Measurements from ENCODE around the gene IFT20.

IFT20 gene

DNA sequence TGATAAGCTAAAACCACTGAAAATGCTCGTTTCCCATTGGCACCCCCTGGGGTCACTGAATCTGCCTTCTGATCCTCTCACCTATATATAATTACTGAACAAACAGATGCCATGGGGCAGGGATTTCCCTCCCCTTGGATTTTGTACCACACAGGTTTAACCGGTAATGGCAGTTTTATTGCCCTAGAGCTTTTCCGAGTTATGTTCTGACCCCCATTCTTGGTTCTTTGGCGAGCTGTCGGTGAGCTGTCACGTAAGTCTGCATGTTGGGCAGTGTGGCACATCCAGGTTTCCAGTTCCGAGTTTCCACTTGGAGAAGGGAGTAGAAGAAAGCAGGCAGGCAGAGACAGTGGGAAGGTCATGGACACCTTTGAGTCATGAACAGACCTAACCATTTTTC, 9.2 kb downstream of the IFT20 start:
- Histone ChIP-seq H3K36me3 (ENCODE audit: control insufficient read depth in 2 of 2, insufficient read depth in 2 of 2, low read length in 2 of 2) (peaks cover 18 to 32% of the 10 kb centered on the region in 2 donors), H3K9ac (ENCODE audit: low read depth in 1 of 2, low read length in 2 of 2) (no peak overlapping the region), H3K27ac (ENCODE audit: low read depth in 2 of 2, low read length in 2 of 2) (no peak overlapping the region), H3K27me3 (ENCODE audit: control insufficient read depth in 2 of 2, insufficient read depth in 2 of 2, low read length in 2 of 2) (no peaks in the 10 kb centered on the region), H3K9me3 (ENCODE audit: control insufficient read depth in 2 of 2, low read length in 2 of 2) (no peaks in the 10 kb centered on the region), H3K4me3 (ENCODE audit: low read length in 2 of 2) (no peak overlapping the region), H3K4me1 (ENCODE audit: control insufficient read depth in 2 of 2, insufficient read depth in 2 of 2, low read length in 2 of 2) (peaks cover 2 to 9% of the 10 kb centered on the region in 2 donors)

DNA sequence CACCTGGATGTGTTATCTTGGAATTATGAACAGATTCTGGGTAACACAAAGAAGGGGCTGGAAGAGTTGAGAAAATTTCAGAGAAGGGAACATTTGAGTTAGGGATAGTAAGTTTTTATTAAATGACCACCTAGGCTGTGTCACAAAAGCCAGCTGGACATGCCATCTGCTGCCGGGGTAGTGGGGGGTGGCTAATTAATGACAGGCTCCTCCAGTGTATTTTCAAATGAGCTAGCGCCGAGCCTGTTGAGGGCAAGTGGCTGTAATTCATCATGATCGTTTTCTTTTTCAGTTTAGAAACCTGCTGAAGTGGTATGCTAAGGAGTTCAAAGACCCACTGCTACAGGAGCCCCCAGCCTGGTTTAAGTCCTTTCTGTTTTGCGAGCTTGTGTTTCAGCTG, 10.1 kb downstream of the IFT20 start:
- Histone ChIP-seq H3K27me3 (ENCODE audit: control insufficient read depth in 2 of 2, insufficient read depth in 2 of 2, low read length in 2 of 2) (no peaks in the 10 kb centered on the region), H3K9me3 (ENCODE audit: control insufficient read depth in 2 of 2, low read length in 2 of 2) (no peaks in the 10 kb centered on the region), H3K4me3 (ENCODE audit: low read length in 2 of 2) (no peak overlapping the region), H3K4me1 (ENCODE audit: control insufficient read depth in 2 of 2, insufficient read depth in 2 of 2, low read length in 2 of 2) (peaks cover 6 to 9% of the 10 kb centered on the region in 2 donors), H3K9ac (ENCODE audit: low read depth in 1 of 2, low read length in 2 of 2) (no peak overlapping the region), H3K36me3 (ENCODE audit: control insufficient read depth in 2 of 2, insufficient read depth in 2 of 2, low read length in 2 of 2) (peaks cover 11 to 24% of the 10 kb centered on the region in 2 donors), H3K27ac (ENCODE audit: low read depth in 2 of 2, low read length in 2 of 2) (no peak overlapping the region)

DNA sequence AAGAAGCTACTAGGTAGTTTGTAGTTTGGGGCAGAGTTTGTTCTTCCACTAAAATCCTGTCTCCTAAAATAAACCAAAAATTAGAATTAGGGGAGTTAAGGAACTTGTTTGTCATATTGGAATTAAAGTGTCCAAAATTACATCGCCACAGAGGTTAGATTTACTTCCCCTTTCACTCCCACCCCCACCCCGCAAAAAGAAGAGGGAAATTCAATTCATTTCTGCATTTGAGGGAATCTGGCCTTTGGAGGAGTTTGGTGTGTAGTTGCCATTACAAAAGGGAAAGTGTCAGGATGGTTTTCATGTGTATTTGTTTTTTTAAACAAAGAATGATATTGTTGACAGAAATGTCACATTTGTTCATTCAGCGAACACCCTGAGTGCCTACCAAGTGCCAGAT, 10.5 kb downstream of the IFT20 start:
- H3K27me3 ChIP-seq (ENCODE audit: control insufficient read depth in 2 of 2, insufficient read depth in 2 of 2, low read length in 2 of 2): no peaks in the 10 kb centered on the region
- no peaks in the 10 kb centered on the region for H3K9me3 ChIP-seq (ENCODE audit: control insufficient read depth in 2 of 2, low read length in 2 of 2)
- H3K9ac ChIP-seq (ENCODE audit: low read depth in 1 of 2, low read length in 2 of 2): no peak overlapping the region
- no peak overlapping the region for H3K27ac ChIP-seq (ENCODE audit: low read depth in 2 of 2, low read length in 2 of 2)
- peaks cover 9 to 10% of the 10 kb centered on the region in 2 donors for H3K4me1 ChIP-seq (ENCODE audit: control insufficient read depth in 2 of 2, insufficient read depth in 2 of 2, low read length in 2 of 2)
- H3K36me3 ChIP-seq (ENCODE audit: control insufficient read depth in 2 of 2, insufficient read depth in 2 of 2, low read length in 2 of 2): peaks cover 11 to 23% of the 10 kb centered on the region in 2 donors
- H3K4me3 ChIP-seq (ENCODE audit: low read length in 2 of 2): no peak overlapping the region

DNA sequence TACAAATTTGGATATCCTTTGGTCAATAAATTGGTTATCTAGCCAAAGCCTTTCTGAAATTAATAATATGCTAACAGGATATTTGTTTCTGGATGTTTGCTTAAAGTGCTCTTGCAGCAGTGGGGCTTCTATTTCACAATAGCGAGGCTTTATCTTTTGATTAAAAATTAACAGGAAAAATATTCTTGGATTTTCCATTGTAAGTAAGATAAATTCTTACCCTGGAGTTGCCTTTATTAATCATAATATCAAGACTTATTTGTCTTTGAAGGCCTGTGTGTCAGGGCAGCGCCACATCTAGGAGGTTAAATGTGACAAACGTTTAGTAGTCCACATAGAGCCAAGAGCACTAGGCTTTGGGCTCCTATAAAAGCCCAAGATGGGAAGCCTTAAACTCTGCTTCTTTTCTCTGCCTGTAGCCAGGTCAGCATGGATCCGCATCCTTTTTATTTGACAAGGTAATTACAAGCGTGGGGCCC, 11.0 kb downstream of the IFT20 start:
- peaks cover 9 to 15% of the 10 kb centered on the region in 2 donors for H3K4me1 ChIP-seq (ENCODE audit: control insufficient read depth in 2 of 2, insufficient read depth in 2 of 2, low read length in 2 of 2)
- H3K27me3 ChIP-seq (ENCODE audit: control insufficient read depth in 2 of 2, insufficient read depth in 2 of 2, low read length in 2 of 2): no peaks in the 10 kb centered on the region
- no peak overlapping the region for H3K27ac ChIP-seq (ENCODE audit: low read depth in 2 of 2, low read length in 2 of 2)
- no peak overlapping the region for H3K4me3 ChIP-seq (ENCODE audit: low read length in 2 of 2)
- peaks cover 10 to 20% of the 10 kb centered on the region in 2 donors for H3K36me3 ChIP-seq (ENCODE audit: control insufficient read depth in 2 of 2, insufficient read depth in 2 of 2, low read length in 2 of 2)
- no peaks in the 10 kb centered on the region for H3K9me3 ChIP-seq (ENCODE audit: control insufficient read depth in 2 of 2, low read length in 2 of 2)
- H3K9ac ChIP-seq (ENCODE audit: low read depth in 1 of 2, low read length in 2 of 2): no peak overlapping the region

DNA sequence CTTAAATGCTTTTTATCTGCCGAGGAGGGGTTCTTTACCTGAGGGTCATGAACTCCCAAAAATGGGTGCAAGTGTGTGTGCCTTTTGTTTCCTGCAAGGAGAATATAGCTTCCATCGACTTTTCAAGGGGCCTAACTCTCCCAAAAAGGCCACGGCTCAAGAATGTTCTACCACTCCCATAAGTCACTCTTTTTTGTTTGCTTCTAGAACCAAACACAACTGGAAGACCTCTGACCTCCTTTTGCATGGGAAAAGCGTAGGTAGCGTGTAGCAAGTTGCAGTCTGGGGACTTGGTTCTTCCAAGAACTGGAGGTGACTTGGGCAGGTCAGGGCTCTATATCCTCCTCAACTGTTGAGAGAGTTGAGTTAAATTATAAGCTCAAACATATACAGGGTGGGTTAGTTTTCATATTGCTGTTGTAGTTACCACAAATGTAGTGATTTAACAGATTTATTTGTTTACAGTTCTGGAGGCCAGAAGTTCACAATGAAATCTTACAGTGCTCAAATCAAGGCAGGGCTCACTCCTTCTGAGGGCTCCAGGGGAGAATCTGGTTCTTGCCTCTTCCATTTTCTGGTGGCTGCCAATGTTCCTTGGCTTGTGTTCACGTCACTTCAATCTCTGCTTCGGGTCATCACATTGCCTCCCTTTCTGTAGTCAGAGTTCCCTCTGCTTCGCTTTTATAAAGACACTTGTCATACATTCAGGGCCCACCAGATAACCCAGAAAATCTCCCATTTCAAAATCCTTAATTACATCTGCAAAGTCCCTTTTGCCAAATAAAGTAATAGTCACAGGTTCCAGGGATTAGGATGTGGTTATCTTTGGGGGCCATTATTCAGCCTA, 14.8 kb downstream of the IFT20 start:
- peaks cover 13 to 23% of the 10 kb centered on the region in 2 donors for H3K4me1 ChIP-seq (ENCODE audit: control insufficient read depth in 2 of 2, insufficient read depth in 2 of 2, low read length in 2 of 2)
- no peak overlapping the region for H3K9ac ChIP-seq (ENCODE audit: low read depth in 1 of 2, low read length in 2 of 2)
- H3K27me3 ChIP-seq (ENCODE audit: control insufficient read depth in 2 of 2, insufficient read depth in 2 of 2, low read length in 2 of 2): no peaks in the 10 kb centered on the region
- H3K36me3 ChIP-seq (ENCODE audit: control insufficient read depth in 2 of 2, insufficient read depth in 2 of 2, low read length in 2 of 2): no peaks in the 10 kb centered on the region
- peak overlapping the region in 1 of 2 donors; percentile 83 for H3K4me3 ChIP-seq (ENCODE audit: low read length in 2 of 2)
- H3K27ac ChIP-seq (ENCODE audit: low read depth in 2 of 2, low read length in 2 of 2): no peak overlapping the region
- H3K9me3 ChIP-seq (ENCODE audit: control insufficient read depth in 2 of 2, low read length in 2 of 2): no peaks in the 10 kb centered on the region

DNA sequence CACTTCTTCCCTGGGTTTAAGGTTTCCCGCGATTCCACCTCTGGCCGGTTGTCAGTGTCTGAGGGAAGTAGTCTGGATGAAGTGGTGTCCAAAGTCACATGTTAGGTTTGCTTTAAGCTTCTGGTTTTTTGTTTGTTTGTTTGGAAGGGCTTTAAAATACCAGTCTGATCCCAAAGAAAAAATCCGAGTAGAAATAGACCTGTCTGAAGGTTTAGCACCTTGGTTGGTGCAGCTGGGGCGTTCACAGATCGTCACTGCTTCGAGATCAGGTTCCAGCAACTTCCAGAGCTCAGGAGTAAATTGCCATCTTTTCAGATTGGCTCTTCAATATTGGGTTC, 15.7 kb downstream of the IFT20 start:
- H3K27me3 ChIP-seq (ENCODE audit: control insufficient read depth in 2 of 2, insufficient read depth in 2 of 2, low read length in 2 of 2): no peaks in the 10 kb centered on the region
- no peaks in the 10 kb centered on the region for H3K9me3 ChIP-seq (ENCODE audit: control insufficient read depth in 2 of 2, low read length in 2 of 2)
- H3K9ac ChIP-seq (ENCODE audit: low read depth in 1 of 2, low read length in 2 of 2): peak overlapping the region; percentile 53 to 77
- no peaks in the 10 kb centered on the region for H3K36me3 ChIP-seq (ENCODE audit: control insufficient read depth in 2 of 2, insufficient read depth in 2 of 2, low read length in 2 of 2)
- H3K4me3 ChIP-seq (ENCODE audit: low read length in 2 of 2): peak overlapping the region; percentile 70 to 83
- peak overlapping the region in 1 of 2 donors; percentile 48 for H3K27ac ChIP-seq (ENCODE audit: low read depth in 2 of 2, low read length in 2 of 2)
- H3K4me1 ChIP-seq (ENCODE audit: control insufficient read depth in 2 of 2, insufficient read depth in 2 of 2, low read length in 2 of 2): peaks cover 7 to 23% of the 10 kb centered on the region in 2 donors

DNA sequence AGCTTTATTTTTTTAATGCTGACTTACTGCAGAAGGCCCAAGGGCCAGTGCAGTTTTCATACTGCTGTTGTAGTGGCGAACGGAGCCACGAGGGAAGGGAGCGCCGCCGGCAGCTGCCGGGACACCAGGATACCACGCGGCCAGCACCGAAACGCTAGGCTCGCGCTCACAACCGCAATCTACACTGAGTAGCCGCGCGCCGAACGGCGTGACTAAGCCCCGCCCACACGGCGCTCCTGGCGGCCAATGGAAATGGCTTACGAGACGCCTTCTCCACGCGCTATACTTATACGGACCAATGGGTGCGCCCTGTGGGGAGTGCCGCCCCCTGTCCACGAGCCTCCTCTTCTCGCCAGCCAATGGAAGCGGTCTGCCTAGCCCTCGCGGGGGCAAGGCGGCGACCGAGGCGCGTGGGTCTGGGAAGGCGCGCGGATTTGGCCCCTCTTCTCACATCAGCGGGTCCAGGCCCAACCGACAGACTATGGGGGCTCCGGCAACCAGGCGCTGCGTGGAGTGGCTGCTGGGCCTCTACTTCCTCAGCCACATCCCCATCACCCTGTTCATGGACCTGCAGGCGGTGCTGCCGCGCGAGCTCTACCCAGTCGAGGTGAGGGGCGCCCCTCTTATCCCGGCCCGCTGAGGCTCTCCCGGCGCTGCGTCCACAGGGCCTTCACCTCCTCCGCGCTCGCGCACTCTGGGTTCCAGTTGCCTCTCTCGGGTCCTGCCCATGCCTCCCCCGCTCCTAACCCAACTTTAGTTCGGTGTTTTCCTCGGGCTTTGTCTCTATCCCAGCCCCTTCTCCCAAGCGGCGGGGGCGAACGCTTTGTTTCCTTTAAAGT, 16.3 kb downstream of the IFT20 start, which contains the start of gene TMEM97:
Gene TMEM97 (plus strand): TSS at position 442 of the 839 bp plus-strand sequence. CDS start 40 bp downstream, at position 482.
- Histone ChIP-seq H3K27ac (ENCODE audit: low read depth in 2 of 2, low read length in 2 of 2) (peak within 1 kb of the TSS; percentile 44 to 48), H3K4me1 (ENCODE audit: control insufficient read depth in 2 of 2, insufficient read depth in 2 of 2, low read length in 2 of 2) (peaks cover 7 to 23% of the 10 kb centered on the region in 2 donors), H3K36me3 (ENCODE audit: control insufficient read depth in 2 of 2, insufficient read depth in 2 of 2, low read length in 2 of 2) (no peaks in the 10 kb centered on the region), H3K9me3 (ENCODE audit: control insufficient read depth in 2 of 2, low read length in 2 of 2) (no peaks in the 10 kb centered on the region), H3K27me3 (ENCODE audit: control insufficient read depth in 2 of 2, insufficient read depth in 2 of 2, low read length in 2 of 2) (no peaks in the 10 kb centered on the region), H3K4me3 (ENCODE audit: low read length in 2 of 2) (peak within 1 kb of the TSS; percentile 70 to 83), H3K9ac (ENCODE audit: low read depth in 1 of 2, low read length in 2 of 2) (peak within 1 kb of the TSS; percentile 53 to 77)

DNA sequence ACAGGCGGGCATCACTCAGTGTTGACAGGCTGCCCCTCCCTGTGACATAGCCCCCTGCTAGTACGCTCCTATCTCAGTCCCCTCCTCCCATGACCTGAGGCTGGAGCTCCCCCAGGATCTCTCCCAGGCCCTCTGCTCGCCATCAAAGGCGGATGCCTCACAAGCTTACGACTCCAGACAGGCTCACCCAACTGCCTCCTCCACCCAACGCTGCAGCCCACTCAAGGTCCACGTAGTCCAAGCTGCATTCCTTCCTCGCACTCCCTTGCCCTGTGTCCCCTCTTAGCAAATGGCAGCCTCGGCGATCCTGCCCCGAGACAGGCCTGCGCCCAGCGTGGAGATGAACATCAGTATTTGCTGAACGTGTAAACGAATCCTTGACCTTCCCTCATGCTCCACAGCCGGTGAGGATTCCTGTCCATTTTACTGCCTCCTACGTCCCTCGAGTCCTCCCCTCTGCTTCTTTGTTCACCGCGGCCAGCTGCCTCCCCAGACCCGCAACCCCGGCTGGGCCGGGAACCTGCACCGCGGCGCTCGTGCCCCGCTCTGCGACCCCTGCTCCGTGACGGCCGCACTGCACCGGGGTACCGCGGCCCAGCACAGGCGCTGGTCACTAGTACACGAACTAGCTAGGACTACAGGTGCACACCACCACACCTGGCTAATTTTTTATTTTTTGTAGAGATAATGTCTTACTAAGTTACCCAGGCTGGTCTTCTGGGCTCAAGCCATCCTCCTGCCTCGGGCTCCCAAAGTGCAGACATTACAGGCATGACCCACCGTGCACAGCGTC, 17.1 kb downstream of the IFT20 start:
- Histone ChIP-seq H3K4me1 (ENCODE audit: control insufficient read depth in 2 of 2, insufficient read depth in 2 of 2, low read length in 2 of 2) (peaks cover 7 to 23% of the 10 kb centered on the region in 2 donors), H3K4me3 (ENCODE audit: low read length in 2 of 2) (peak overlapping the region; percentile 70 to 83), H3K27me3 (ENCODE audit: control insufficient read depth in 2 of 2, insufficient read depth in 2 of 2, low read length in 2 of 2) (no peaks in the 10 kb centered on the region), H3K27ac (ENCODE audit: low read depth in 2 of 2, low read length in 2 of 2) (no peak overlapping the region), H3K36me3 (ENCODE audit: control insufficient read depth in 2 of 2, insufficient read depth in 2 of 2, low read length in 2 of 2) (no peaks in the 10 kb centered on the region), H3K9me3 (ENCODE audit: control insufficient read depth in 2 of 2, low read length in 2 of 2) (no peaks in the 10 kb centered on the region), H3K9ac (ENCODE audit: low read depth in 1 of 2, low read length in 2 of 2) (peak overlapping the region; percentile 26 to 53)

DNA sequence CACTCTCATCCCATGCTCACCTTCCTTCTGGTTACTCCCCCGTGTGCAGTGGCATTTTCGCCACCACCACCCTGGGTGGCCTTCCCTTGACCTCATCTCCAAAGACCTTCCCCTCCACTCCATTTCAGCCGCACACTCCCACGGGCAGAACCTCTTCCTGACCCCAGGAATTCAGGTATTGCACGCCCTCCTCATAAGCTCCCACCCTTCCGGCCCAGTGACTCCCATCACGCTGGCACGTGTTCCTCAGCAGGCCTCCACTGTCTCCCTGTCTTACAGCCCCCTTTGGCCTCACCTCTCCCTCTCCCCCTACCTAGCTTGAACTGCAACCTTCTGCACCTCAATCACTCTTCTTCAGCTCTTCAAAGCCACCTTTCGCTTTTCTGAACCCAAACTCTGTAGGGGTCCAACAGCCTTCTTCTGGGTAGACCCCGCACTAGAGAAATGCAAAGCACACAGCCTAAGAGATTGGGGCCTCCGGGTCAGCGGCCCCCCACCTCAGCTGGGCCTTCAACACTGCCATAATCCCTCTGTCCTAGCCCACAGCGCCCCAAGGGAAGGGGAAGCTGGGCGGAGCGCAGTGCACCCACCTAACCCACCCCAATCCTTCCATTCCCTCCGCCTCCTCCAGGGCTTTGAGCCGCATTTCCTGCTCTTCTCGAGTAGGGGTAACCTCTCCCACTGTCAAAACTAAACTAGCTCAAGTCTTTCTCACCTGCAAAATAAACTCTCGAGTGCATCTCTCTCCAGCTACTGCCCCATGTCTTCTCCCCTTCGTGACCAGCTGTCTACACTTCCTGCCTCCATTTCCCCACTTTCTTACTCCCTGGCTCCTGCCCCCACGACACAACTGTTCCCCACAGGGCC, 17.9 kb downstream of the IFT20 start:
- Histone ChIP-seq H3K27ac (ENCODE audit: low read depth in 2 of 2, low read length in 2 of 2) (no peak overlapping the region), H3K9ac (ENCODE audit: low read depth in 1 of 2, low read length in 2 of 2) (no peak overlapping the region), H3K36me3 (ENCODE audit: control insufficient read depth in 2 of 2, insufficient read depth in 2 of 2, low read length in 2 of 2) (no peaks in the 10 kb centered on the region), H3K4me1 (ENCODE audit: control insufficient read depth in 2 of 2, insufficient read depth in 2 of 2, low read length in 2 of 2) (peaks cover 7 to 23% of the 10 kb centered on the region in 2 donors), H3K4me3 (ENCODE audit: low read length in 2 of 2) (no peak overlapping the region), H3K9me3 (ENCODE audit: control insufficient read depth in 2 of 2, low read length in 2 of 2) (no peaks in the 10 kb centered on the region), H3K27me3 (ENCODE audit: control insufficient read depth in 2 of 2, insufficient read depth in 2 of 2, low read length in 2 of 2) (no peaks in the 10 kb centered on the region)

All from mucosa of rectum (tissue), 2 donors.